Osteocyte (in vitro differentiated cells): ENCODE measurements around the gene SAMD13. TPM values are rescaled to one million over a fixed set of nuclear protein-coding genes. Genes with fewer than 3 reads are reported as not detected.

Source experiments
- DNase-seq: peaks from one replicate; pipeline ENCODE4 v3.0.0; 2021; ENCODE audit warnings: mixed read lengths; ENCODE audit not compliant: unreplicated experiment; ENCODE audit errors: extremely low spot score
- H3K27ac Mint-ChIP-seq: one replicate; pipeline ENCODE4 v1.8.0; 2021; ENCODE audit warnings: mild to moderate bottlenecking, mixed read lengths; ENCODE audit not compliant: unreplicated experiment
- H3K27me3 Mint-ChIP-seq: one replicate; pipeline ENCODE4 v1.8.0; 2021; ENCODE audit warnings: mixed read lengths; ENCODE audit not compliant: unreplicated experiment
- H3K36me3 Mint-ChIP-seq: one replicate; pipeline ENCODE4 v1.8.0; 2021; ENCODE audit warnings: mixed read lengths; ENCODE audit not compliant: unreplicated experiment
- H3K4me1 Mint-ChIP-seq: one replicate; pipeline ENCODE4 v1.8.0; 2021; ENCODE audit warnings: mixed read lengths; ENCODE audit not compliant: unreplicated experiment
- H3K4me3 Mint-ChIP-seq: one replicate; pipeline ENCODE4 v1.8.0; 2021; ENCODE audit warnings: mild to moderate bottlenecking, moderate library complexity, mixed read lengths; ENCODE audit not compliant: unreplicated experiment
- H3K9me3 Mint-ChIP-seq: one replicate; pipeline ENCODE4 v1.8.0; 2021; ENCODE audit warnings: mixed read lengths; ENCODE audit not compliant: unreplicated experiment
- total RNA-seq: library from RNA; stranded (reverse); gene quantifications from 2 replicates; pipeline ENCODE4 v1.2.1, GENCODE V29; 2021
- TF ChIP-seq, protein P1 (sequence below): fragments of 200-600 bp; sonication (generic); IDR thresholded peaks from 2 replicates; pipeline ENCODE4 v1.5.0; 2021; ENCODE audit warnings: antibody characterized with exemption, mild to moderate bottlenecking, moderate library complexity

Gene SAMD13
- total RNA-seq, 1 donor from 2014 or later = 0.99 TPM

DNA sequence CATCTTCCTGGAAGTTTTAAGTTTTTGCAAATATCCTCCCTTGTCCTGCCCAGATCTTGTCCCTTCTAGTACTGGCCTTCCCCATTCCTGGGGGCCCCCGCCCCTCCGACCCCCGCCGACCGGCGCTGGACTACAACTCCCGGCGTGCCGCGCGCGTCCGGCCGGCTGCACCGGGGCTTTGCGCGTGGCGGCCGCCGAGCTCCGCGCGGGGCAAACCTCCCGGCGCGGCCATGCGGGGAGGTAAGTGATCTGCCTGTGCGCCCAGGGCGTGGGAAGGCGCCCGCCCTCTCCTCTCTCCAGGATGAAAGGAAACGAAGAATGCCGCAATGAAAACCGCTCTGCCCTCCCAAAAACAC is 3.2 kb upstream of the SAMD13 start:
- H3K9me3 Mint-ChIP-seq = peaks cover 14% of the 10 kb centered on the region
- H3K27ac Mint-ChIP-seq = no peak overlapping the region
- H3K4me3 Mint-ChIP-seq = peak overlapping the region; percentile 91
- TF ChIP-seq, protein P1, sequence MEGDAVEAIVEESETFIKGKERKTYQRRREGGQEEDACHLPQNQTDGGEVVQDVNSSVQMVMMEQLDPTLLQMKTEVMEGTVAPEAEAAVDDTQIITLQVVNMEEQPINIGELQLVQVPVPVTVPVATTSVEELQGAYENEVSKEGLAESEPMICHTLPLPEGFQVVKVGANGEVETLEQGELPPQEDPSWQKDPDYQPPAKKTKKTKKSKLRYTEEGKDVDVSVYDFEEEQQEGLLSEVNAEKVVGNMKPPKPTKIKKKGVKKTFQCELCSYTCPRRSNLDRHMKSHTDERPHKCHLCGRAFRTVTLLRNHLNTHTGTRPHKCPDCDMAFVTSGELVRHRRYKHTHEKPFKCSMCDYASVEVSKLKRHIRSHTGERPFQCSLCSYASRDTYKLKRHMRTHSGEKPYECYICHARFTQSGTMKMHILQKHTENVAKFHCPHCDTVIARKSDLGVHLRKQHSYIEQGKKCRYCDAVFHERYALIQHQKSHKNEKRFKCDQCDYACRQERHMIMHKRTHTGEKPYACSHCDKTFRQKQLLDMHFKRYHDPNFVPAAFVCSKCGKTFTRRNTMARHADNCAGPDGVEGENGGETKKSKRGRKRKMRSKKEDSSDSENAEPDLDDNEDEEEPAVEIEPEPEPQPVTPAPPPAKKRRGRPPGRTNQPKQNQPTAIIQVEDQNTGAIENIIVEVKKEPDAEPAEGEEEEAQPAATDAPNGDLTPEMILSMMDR = no peak
- H3K4me1 Mint-ChIP-seq = peaks cover 30% of the 10 kb centered on the region
- peaks cover 2% of the 10 kb centered on the region for H3K36me3 Mint-ChIP-seq
- peak; percentile 85 for DNase-seq
- no peaks in the 10 kb centered on the region for H3K27me3 Mint-ChIP-seq

DNA sequence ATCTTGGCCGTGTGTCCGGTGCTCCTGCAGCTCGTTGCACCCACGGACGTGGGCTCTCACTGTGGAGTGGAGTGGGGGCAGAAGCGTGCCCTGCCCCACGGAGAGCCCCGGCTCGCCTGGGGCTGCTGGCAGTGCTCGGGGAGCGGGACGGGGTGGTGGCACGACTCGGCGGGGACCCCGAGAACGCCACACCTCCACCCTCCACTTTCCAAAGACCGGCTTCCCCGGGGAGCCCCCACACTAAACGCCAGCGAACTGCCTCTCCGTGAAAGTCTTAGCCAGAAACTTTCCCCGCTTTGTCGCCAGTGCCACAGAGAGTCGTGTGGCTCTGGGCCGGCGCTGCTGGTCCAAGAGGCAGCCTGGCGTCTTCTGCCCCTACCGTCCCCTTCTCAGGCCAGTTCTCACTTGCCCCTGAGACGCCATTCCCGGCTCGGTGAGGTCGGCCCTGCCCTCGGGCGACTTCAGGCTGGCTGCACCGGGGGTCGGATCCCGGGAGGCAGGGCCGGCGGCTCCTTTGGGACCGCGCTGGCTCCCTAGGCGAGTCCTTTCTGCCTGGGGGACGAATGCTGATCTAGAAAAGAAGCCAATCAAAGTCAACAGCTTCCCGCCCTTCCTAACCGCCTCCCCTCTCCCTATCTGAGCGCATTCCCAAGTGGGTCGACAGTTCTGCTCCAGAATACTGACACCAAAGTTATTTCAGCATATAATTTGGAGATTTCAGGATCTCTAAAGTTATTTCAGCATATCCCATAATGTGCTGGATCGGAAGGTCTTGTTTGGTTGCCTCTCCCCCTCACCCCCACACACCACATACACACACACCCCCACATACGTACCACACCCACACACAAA is 2.6 kb upstream of the SAMD13 start:
- peaks cover 34% of the 10 kb centered on the region for H3K4me1 Mint-ChIP-seq
- no peaks in the 10 kb centered on the region for H3K27me3 Mint-ChIP-seq
- TF ChIP-seq, protein P1 = no peak
- H3K36me3 Mint-ChIP-seq = peaks cover 2% of the 10 kb centered on the region
- peak overlapping the region; percentile 91 for H3K4me3 Mint-ChIP-seq
- DNase-seq = no peak
- H3K27ac Mint-ChIP-seq = peak overlapping the region; percentile 67
- H3K9me3 Mint-ChIP-seq = peaks cover 14% of the 10 kb centered on the region

DNA sequence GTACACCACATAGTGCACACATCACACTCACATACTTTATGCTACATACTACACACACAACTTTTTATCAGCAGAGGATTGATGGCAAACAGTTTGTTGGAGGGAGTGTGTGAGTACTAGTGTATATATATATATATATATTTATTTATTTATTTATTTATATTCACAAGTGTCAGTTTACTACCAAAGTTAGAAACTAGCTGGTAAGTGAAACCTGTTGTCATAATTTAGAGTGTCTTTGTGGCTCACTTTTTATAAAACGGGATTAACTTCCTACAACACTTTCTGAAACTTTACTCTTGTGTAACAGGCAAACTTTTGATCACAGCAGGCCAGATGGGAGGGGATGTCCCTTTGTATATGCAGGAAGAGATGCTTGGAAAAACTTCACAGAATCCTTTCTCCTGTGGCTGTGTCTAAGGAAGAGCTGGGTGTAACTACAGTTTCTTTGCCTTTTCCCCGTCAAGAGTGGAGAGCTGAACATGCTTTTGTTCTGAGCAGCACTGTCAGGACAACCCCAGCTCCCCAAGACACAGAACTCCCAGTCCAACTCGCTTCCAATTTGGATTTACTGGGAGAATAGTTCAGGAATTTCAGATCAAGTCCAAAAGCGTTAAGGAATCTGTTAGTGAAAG is 1.9 kb upstream of the SAMD13 start:
- Mint-ChIP-seq H3K36me3 (peaks cover 2% of the 10 kb centered on the region), H3K27me3 (no peaks in the 10 kb centered on the region), H3K4me3 (peak overlapping the region; percentile 91), H3K9me3 (peaks cover 14% of the 10 kb centered on the region), H3K4me1 (peaks cover 34% of the 10 kb centered on the region), H3K27ac (no peak overlapping the region)
- TF ChIP-seq, protein P1 = no peak
- no peak for DNase-seq

DNA sequence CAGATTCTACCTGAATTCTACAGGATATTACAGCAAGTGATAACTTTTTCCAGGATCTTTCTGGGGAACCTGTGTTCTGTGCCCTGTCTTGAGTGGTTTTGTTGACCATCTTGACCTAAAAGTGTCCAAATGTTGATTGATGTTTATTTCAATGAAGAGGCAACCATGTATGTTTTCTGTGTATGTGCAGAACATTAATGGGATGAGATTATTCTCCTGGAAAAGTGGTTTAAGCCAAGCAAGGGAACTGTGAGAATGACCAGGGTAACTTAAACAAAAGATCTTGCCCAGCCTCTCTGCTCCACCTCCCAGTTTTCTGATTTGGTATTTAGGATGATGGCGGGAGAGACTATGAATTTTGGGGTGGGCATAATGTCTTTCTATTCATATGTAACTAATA is 1.0 kb upstream of the SAMD13 start:
- TF ChIP-seq, protein P1 = no peak
- no peak for DNase-seq
- Mint-ChIP-seq H3K27ac (no peak overlapping the region), H3K4me1 (peaks cover 34% of the 10 kb centered on the region), H3K27me3 (no peaks in the 10 kb centered on the region), H3K4me3 (no peak overlapping the region), H3K36me3 (peaks cover 2% of the 10 kb centered on the region), H3K9me3 (peaks cover 9% of the 10 kb centered on the region)

DNA sequence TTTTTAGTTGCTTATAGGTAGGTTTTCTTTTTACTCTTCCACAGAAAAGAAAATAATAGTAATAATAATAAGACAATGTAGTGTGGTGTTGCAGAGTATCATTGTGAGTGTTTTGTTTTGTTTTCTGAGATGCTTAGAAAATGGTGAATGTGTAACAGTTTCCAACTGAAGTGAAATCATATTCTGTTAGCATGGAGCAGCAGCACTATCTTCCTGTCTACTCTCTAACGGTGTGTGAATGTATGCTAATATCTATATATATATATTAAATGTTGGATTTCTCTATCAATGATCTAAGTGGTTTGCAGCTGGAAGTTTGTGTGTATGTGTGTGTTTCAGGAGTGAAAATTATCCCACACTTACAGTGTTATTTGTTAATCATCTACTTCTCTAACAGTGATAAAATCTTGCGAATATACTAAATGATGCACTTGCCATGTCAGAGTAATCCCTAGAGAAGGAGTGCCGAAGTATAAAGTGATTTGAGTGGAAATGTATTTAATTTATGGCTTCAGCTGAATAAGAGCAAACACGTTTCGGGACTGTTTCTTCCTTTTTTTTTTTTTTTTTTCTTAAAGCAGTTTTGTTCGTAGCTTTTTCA is 377 bp downstream of the SAMD13 start:
- H3K4me1 Mint-ChIP-seq = peaks cover 34% of the 10 kb centered on the region
- H3K4me3 Mint-ChIP-seq = no peak overlapping the region
- no peaks in the 10 kb centered on the region for H3K36me3 Mint-ChIP-seq
- H3K27ac Mint-ChIP-seq = no peak overlapping the region
- TF ChIP-seq, protein P1 = no peak
- no peaks in the 10 kb centered on the region for H3K9me3 Mint-ChIP-seq
- no peak for DNase-seq
- no peaks in the 10 kb centered on the region for H3K27me3 Mint-ChIP-seq
